GM21528 (cell line): ENCODE measurements around the gene SELENOI.

Experiments used
- ATAC-seq: cut with Tn5 transposase; IDR thresholded peaks from one replicate; pipeline ENCODE4 v1.9.1; 2021; ENCODE audit warnings: mild to moderate bottlenecking, moderate library complexity; ENCODE audit not compliant: unreplicated experiment, low FRiP score

The SELENOI gene

DNA sequence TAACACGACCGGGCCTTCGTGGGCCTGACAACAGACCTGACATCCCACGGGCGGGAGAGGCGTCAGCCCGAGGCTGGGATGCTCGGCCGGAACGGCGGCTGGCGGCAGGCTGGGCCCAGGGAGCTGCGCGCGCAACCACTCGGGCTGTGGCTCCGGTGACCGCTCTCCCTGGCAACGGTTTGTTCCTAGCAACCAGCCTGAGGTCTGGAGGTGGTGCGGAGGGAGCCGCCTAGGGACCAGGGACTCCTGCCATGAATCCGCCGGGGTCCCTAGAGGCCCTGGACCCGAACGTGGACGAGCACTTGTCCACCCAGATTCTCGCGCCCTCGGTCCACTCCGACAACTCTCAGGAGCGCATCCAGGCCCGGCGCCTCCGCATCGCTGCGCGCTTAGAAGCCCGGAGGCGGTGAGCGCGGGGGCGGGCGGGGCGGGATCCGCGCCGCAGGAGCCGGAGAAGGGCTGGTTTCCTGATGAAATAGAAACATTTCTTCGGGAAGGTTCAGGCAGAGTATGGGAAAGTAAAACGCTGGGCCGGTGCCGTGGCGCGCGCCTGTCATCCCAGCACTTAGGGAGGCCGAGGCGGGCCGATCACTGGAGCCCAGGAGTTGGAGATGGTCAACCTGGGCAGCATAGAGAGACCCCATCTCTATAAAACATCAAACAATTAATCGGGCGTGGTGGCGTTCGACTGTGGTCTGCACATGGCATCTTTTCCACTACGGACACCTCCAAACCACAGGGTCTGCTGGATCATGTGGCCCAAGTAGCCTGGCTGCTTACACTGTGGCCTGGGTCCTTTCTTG is 56.0 kb downstream of the SELENOI start, which contains the start of gene DRC1:
Gene DRC1 (plus strand): TSS at position 182 of the 803 bp plus-strand sequence. CDS start 70 bp downstream, at position 252.
- ATAC-seq: no peak

DNA sequence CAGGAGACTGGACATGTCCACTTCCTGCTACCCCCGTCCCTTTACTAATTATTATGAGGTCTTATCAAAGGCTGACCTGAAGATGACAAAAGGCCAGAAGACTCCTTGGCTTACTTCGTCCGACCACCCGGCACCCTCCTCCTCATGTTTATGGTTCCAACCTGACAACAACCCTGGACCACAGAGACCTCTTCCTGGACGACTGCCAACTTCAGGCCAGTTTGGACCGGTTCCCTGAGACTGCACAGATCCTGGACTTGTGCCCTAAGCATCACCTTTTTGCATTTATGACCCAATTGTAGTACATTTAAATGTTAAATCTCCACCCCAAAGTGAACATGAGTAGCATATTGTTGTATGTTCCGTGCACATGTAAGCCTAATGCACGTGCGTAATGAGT is 61.6 kb downstream of the SELENOI start:
- no peak for ATAC-seq

DNA sequence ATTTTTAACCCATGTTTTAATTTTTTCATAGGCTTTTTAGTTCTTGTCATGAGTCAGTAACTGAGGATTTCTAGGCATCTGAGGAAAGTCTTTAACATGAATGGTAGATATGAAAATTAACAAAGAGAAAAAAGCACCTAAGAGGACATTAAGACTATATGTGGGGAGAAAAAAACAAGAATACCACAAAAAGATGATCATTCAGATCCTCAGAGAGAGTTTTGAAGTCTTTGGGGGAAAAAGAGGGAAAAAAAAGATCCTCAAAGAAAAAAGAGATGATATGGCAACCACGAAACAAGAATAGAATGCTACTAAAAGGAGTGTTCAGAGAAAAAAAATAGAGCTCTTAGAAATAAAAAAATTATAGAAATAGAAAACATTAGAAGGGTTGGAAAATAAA is 63.8 kb downstream of the SELENOI start:
- ATAC-seq: no peak

DNA sequence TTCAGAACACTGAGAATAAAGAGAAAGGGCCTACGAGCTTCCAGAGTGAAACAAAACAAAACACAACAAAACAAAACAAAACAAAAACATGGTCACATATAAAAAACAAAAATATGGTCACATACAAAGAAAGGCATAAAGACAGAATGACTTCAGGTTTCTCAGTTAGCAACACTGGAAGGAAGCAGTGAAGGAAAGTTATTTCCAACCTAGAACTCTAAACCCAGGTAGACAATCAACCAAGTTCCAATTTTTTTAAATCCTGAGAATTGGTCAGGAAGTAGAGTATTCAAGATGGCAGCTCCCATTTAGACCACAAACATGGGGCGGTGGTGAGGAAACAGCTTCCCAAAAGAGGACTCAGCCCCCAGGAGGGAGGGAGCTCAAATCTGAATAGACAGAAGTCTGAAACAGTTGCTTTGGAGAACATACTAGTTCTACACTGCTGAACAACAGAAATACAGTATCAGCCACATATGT is 64.9 kb downstream of the SELENOI start:
- no peak for ATAC-seq

DNA sequence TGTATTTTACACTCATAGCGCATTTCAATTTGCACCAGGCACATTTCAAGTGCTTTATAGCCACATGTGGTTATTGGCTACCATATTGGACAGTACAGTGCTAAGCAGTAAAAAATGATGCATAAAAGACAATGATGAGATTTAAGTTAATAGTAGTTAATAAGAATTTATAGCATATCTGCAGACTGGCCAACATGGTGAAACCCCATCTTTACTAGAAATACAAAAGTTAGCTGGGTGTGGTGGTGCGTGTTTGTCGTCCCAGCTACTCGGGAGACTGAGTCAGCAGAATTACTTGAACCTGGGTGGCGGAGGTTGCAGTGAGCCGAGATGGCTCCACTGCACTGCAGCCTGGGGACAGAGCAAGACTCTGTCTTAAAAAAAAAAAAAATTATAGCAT is 65.5 kb downstream of the SELENOI start:
- ATAC-seq: no peak

DNA sequence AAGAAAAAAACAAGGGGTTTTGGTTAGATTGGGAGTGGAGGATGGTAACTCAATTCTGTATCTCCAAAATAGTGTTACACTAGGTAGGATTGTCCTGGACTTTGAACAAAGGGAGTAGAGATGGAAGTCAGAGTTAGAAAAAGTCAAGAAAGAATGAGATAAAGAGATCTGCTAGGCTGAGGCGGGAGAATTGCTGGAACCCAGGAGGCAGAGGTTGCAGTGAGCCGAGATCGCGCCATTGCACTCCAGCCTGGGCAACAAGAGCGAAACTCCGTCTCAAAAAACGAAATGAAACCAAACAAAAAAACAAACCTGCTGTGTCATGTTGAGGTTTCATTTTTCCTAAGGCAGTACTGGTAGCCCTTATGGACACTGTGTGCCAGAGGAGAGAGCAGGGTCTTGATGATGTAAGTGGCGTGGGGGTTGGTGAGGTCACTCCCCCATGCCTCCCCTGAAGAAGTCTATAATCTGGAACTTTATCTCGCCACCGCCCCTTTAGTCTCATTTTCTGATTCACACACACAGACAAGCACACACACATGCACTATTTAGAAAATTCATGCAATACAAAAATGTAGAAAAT is 66.2 kb downstream of the SELENOI start:
- ATAC-seq: no peak

DNA sequence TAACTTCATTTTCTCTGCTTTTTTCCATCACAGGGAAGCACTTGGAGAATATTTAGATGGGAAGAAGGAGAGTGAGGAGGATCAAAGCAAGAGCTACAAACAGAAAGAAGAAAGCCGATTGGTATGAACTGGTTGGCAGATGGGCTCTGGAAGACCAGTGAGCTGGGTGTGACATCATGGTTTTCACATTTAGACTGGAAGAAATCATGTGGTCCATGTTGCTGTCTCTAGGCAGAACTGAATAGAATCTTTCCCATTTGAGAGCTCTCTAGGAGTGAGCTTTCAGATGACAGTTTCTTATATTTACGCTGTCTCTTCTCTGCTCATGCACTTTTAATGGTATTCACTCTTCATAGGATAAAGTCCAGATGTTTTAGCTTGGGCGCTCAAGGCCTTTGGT is 68.4 kb downstream of the SELENOI start:
- ATAC-seq: no peak

DNA sequence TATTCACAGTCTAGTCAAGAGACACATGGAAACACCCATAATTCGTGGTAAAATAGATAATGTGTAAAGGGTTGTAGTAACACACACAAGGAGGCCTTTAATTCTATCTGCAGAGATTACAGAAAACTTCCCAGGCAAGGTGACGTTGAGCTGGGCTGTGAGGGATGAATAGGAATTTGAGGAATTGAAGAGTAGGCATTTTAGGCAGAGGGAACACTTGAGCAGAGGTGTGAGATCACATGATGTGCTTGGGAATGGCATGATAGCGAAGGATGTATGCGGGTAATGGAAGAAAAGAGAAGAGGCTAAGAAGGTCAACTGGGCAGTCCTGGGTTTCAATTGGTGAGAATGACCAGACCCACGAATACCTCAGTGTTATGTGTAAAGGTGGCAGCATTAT is 76.0 kb downstream of the SELENOI start:
- no peak for ATAC-seq

DNA sequence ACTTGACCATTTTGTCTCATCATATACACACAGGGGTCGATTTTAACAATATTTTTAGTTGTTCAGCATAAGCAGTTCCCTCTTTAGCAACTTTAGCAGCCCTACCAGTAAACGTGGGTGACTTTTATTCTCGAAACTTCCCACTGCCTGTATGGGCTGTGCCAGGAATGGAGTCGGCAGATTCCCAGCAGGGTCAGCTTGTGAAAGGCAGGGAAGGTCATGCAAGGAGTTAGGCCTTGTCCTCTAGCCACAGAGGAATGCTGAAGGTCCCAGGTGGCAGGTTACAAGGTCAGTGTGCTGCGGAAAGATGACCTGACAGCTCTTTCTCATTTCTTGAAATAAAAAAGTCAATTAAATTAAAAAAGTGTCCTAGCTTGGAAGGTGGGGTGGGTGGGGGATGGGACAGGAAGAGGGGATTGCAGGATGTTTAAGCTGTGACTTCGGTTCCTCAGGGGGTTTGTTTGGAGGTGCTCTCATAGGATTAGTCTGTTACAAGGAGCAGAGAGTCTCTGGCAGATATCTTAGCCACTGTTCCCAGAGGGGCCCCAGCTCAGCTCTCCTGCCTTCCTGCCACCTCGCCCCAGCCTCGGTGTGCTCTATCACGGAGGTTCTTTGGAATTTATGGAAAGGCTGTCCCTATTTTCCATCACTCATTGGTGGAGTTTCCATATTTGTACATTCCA is 77.1 kb downstream of the SELENOI start:
- no peak for ATAC-seq

DNA sequence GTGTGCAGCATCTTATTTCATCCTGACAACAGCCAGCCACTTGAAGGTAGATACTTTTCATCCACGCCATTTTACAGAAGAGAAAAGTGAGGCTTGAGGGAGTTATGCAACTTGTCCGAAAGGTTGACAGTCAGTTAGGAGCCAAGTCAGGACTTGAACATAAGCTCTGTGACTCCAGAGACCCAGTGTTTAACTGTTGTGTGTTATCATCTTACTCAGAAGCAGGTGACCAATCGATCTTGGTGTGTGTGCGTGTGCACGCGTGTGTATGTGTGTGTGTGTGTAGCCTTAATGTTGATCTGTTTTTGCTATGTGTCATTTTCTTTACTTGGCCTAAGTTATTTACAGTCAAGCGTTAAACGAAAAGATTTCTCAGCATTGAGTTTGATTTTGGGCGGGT is 77.8 kb downstream of the SELENOI start:
- ATAC-seq: no peak

DNA sequence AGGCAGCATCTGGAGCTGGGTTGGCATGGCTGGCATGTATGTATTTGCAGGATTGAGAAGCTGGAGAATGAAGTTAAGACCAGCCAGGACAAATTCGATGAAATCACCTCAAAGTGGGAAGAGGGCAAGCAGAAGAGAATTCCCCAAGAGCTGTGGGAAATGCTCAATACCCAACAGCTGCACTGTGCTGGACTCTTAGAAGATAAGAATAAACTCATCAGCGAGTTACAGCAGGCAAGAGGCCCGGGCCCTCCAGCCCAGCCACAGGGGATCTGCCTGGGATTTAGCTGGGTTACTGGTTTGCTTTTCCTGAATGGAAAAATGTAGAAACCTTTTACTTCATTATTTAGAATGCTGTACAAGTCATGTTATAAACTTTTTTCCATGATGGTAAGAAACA is 78.3 kb downstream of the SELENOI start:
- no peak for ATAC-seq

DNA sequence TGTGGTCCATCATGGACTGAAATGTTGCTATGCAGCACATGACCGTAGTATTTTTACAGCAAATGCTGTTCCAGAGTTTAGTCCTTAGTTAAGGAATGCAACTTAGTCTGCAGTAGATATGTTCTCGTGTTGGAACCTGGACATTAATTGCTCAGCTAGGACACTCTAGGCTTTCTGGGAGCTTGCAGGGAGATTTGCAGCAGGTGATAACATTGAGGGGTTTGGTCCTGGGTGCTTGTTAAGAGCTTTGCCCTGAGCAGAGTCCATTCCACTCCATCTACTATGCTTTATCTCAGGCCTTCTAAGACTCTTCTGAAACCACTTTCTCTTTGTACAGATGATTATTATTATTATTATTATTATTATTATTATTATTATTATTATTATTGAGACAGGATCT is 82.9 kb downstream of the SELENOI start:
- ATAC-seq: no peak

DNA sequence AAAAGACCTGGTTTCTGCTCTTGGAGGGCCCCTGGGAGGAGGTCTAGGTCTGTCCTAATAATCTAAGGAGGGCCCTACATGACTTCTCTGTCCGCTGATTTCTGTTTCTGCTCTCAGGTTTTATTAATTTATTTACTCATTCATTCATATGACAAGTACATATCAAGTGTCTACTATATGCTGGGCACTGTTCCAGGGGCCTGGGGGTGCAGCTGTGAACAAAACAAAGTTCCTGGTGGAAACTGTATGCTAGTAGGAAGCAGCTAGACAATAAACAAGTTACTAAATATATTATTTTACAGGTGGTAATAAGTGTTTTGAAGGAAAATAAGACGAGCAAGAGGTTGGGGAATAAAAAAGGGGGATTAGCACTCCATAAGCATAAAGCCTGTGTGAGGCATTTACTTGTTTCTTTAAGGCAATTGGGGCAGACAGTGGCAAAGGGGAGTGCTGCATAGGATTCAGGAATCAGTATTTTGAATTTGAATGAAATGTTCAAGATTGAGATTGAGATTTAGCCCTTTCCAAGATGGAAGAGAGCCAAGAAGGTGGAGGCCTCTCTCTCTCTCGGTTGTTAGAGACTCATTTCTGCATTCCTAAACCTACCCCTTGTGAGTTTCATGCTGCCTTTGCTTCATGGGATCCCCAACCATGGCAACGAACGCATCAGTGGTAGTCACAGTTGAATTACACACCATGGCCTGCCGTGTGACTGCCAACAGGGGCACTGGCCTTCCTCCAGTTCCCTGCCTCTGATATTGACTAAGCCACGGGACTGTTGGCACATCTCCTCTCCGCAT is 84.0 kb downstream of the SELENOI start:
- ATAC-seq: no peak

DNA sequence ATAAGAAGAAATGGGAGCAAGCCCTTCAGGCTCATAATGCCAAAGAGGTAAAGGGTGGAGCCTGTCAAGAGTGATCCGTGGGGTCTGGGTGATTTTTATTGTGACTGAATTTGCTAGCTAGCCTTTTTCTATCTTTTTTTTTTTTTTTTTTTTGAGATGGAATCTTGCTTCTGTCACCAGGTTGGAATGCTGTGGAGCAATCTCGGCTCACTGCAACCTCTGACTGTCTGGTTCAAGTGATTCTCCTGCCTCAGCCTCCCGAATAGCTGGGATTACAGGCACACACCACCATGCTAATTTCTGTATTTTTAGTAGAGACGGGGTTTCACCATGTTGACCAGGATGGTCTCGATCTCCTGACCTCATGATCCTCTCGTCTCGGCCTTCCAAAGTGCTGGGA is 84.9 kb downstream of the SELENOI start:
- ATAC-seq: no peak

DNA sequence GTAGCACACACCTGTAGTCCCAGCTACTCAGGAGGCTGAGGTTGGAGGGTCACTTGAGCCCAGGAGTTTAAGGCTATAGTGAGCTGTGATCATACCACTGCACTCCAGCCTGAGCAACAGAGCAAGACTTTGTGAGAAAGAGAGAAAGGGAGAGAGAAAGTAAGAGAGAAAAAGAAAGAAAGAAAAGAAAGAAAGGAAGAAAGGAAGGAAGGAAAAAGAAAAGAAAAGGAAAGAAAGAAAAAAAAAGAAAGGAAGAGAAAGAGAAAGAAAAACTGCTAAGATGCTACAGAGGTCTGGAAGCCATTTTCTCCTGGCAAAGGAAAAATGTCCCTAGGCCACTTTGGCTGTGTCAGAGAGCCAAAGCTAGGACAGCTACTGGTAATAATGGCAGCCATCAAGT is 86.4 kb downstream of the SELENOI start:
- ATAC-seq: no peak

DNA sequence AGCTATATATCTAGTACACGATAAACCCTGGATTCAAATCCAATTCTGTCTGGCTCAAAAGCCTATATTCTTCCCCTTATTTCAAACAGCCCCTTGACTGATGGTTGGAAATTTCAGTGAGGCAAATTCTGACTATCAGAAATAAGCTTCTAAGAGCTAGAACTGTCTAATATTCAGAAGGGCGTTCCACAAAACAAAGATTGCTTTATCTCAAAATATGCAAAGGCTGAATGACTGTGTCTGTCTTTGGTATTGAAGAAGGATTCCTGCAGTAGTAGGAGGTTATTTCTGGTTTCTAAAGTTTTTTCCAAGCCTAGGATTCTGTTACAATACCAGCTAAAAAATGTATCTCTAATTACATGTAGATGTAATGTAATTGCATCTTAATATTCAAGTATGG is 86.9 kb downstream of the SELENOI start:
- ATAC-seq: no peak

DNA sequence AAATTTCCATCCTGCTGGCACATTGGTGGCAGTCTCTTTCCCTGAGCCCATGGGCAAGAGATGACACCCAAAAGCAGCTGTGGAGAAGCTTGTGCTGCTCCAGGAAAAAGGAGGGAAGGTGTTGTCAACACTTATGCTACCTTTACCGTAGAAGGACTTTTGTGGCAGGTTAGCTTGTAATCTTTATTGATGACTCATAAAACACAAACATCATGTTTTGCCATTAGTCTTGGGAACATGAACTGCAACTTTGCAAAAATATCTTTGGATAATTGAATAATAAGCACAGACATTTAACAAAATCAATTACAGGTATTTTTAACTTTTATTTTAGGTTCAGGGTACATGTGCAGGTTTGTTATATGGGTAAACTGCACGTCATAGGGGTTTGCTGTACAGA is 89.2 kb downstream of the SELENOI start:
- no peak for ATAC-seq

DNA sequence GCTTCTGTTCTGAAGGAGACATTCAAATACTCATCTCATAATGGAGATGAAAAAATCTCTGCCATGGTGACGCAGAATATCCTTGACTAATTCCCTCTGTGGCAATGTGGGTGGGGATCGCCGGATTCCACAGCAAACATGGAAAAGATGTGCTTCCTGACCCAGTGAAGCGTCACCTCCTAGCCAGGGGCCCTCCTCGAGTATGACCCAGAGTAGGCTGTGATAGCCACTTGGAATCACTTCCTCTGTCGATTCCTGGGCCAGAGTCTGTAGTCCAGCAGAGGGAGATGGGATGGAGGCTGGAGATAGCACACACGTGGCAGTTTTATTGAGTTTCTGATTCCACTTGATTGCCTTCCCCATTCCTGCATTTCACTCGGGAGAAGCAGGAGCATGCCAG is 92.6 kb downstream of the SELENOI start:
- ATAC-seq: no peak

DNA sequence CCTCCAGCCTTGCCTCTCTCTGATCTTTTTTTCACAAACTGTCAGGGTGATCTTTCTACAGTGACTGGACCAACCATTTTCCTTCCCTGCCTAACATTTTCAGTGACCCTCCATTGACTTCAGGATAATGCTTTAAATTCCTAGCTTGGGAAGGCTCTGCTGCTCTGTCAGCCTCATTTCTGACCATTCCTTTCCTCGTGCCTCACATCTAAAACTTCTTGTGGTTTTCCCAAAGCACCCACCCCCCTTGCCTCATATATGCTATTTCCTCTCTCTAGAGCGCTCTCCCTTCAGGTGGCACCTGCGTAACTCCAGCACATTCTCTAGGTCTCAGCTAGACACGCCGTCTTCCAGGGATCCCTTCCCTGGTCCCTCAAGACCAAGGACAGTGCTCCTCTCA is 93.0 kb downstream of the SELENOI start:
- no peak for ATAC-seq

DNA sequence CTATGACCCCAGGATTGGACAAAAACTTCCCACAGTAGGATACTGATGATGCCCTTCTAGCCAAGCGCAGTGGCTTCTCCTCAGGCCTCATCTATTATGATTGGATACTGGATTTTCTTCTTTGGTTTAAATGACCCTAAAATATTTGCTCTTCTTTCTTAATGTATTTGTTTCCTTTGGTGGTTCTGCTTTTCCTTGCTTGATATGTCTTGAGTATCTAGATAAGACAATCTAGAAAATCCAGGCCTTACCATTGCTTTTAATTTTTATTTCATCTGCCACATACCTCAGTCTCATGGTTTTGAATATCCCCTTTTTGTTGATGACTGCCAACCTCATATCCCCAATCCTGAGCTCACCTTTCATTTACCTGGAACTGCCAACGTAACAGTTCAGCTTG is 96.4 kb downstream of the SELENOI start:
- ATAC-seq: no peak

DNA sequence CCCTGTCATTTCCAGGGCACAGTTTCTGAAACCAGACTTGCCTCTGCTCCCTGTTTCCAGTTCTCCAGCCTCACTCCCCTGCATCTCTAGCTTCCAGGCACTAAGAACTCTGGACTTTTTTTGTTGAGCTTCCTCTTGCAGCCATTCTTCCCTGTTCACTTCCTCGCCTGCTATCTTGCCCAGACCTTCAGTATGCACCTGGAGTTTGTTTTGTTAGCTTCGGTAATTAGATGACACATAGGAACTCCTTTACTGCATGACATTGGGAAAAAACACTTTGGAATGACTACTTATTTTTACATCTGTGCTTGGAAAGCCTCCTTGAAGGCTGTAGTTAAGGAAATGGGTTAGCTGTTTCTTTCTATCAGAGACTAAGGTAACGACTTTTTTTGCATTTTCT is 96.8 kb downstream of the SELENOI start:
- ATAC-seq: no peak
